Measurements from ENCODE around the gene DENR.
"Not testable (repeated sequence)": the region's sequence is repeated elsewhere in the genome, so short reads cannot be mapped to it uniquely, and the experiment has no call there.

Gene DENR

GRCh38 chr12:122740351-122740750, 12.3 kb upstream of the DENR start:
- no peak for DNase-seq (ENCODE audit: low read depth in 2 of 2)

DNA sequence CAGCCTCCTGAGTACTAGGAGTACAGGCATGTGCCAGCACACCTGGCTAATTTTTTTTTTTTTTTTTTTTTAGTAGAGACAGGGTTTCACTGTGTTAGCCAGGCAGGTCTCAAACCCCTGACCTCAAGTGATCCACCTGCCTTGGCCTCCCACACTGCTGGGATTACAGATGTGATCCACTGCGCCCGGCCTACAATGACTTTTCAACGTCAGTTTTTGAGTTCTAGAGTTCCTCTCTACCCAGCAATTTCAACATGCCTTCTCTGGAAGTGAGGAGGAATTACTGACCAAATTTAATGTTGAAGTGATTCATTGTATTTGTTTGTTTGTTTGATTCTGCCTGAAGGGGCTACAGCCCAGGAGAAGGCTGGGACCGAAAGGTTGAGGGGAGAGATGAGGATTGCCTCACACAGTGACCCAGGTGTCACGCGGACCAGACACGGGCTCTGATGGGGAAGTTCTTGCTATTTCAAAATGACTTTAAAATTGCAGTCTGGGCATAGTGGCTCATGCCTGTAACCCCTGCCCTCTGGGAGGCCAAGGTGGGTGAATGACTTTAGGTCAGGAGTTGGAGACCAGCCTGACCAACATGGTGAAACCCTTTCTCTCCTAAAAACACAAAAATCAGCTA, 8.6 kb upstream of the DENR start:
- DNase-seq (ENCODE audit: low read depth in 2 of 2), result no peak

- no peak for DNase-seq (ENCODE audit: low read depth in 2 of 2)
These were observed 5.1 kb upstream of the DENR start for GRCh38 chr12:122747224-122748135.

GRCh38 chr12:122749569-122750332, 2.9 kb upstream of the DENR start:
- DNase-seq (ENCODE audit: low read depth in 2 of 2), result no peak

- DNase-seq (ENCODE audit: low read depth in 2 of 2), result not testable (repeated sequence)
These were observed 1.7 kb upstream of the DENR start for GRCh38 chr12:122750781-122751515.

DNA sequence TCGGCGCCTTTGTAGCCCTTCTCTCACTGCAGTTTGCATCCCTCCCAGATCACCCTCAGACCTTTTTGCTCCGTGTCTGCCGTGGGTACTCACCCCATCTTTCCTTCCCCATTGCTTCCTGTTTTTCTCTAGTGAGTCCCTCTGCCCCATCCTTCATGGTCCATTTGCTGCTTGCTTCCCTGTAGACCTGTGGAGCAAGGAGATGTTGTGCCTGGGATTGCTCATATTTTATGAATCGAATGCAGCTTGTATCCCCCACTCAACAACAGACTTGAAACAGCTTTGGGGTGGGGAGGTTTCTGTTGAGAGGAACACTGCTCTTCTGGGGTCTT, 661 bp downstream of the DENR start:
- DNase-seq (ENCODE audit: low read depth in 2 of 2), result no peak

- DNase-seq (ENCODE audit: low read depth in 2 of 2), result no peak
These were observed 2.2 kb downstream of the DENR start for GRCh38 chr12:122754790-122755189.

DNA sequence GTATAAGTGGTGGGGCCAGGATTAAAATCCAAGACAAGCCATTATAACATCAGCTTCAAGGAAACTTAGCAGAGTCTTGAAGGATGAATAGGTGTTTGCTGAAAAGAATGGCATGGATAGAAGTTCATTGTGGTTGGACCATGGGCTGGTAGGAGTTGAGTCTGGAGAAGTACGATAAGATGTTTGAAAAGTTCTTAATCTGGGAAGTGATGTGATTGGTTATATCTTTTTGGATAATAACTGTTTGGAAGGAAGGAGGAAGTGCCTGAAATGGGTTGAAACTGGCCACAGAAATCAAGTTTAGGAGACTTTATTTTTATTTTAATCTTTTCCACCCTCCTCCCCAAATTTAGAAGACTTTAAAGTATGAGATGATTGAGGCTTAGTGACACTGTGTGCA, 4.9 kb downstream of the DENR start:
- no peak for DNase-seq (ENCODE audit: low read depth in 2 of 2)

DNA sequence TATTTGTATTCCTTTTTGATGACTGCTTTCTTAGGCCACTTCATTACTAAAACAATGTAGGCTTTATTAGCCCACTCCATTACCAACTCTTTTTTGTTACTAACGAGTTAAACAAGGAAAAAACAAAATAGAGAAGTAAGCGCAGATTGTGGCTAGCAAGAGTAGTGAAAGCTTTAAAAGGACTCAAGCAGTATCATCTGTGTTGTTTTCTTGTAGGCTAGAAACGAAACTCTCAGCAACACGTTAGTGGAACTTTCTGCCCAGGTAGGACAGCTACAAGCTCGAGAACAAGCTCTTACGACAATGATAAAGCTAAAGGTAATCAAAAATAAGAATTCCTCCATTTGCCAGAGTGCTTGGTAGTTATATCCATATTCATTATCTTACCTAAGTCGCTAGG, 32.9 kb downstream of the DENR start:
- DNase-seq (ENCODE audit: low read depth in 2 of 2), result no peak

- no peak for DNase-seq (ENCODE audit: low read depth in 2 of 2)
These were observed 35.8 kb downstream of the DENR start for GRCh38 chr12:122788387-122788786.

DNA sequence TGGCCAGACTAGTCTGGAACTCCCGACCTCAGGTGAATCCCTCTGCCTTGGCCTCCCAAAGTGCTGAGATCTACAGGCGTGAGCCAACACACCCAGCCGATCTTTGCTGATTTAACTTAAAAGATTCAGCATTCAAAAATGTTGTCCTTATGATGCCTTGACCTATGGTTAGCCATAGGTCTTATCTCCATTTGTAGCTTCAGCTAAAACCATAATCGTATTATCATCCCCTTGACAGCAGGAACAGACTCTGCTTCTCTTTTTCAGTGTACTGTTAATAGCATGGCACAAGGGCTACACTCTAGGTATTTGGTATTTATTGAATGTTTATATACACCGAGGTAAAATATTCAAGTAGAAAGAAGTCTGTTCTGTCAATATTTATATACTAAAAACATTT, 37.0 kb downstream of the DENR start:
- no peak for DNase-seq (ENCODE audit: low read depth in 2 of 2)

- DNase-seq (ENCODE audit: low read depth in 2 of 2), result no peak
These were observed 37.9 kb downstream of the DENR start for GRCh38 chr12:122790393-122791075.

GRCh38 chr12:122793685-122794106, 41.1 kb downstream of the DENR start:
- no peak for DNase-seq (ENCODE audit: low read depth in 2 of 2)

- no peak for DNase-seq (ENCODE audit: low read depth in 2 of 2)
These were observed 43.2 kb downstream of the DENR start for GRCh38 chr12:122795807-122796206.

GRCh38 chr12:122799641-122800243, 47.1 kb downstream of the DENR start:
- no peak for DNase-seq (ENCODE audit: low read depth in 2 of 2)

DNA sequence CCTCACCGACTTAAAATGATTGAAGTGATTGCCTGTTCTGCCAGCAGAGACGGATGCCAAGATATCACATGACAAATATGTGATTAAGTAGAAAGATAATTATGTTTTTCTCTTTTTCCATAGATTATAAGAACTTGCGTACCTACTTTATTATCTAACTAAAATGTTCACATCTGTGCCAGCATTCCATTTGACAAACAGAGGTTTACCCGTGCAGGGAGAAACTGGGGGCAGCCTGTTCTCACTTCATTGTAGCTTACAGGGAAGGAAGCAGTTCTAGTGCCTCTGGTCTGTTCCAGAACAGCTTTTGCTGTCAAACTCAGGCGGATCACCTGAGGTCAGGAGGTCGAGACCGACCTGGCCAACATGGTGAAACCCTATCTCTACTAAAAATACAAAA, 51.3 kb downstream of the DENR start:
- no peak for DNase-seq (ENCODE audit: low read depth in 2 of 2)

- DNase-seq (ENCODE audit: low read depth in 2 of 2), result not testable (repeated sequence)
These were observed 52.3 kb downstream of the DENR start for GRCh38 chr12:122804957-122805356.

GRCh38 chr12:122807651-122808050, 55.0 kb downstream of the DENR start:
- DNase-seq (ENCODE audit: low read depth in 2 of 2), result no peak

GRCh38 chr12:122811777-122812176, 59.2 kb downstream of the DENR start:
- no peak for DNase-seq (ENCODE audit: low read depth in 2 of 2)

- no peak for DNase-seq (ENCODE audit: low read depth in 2 of 2)
These were observed 60.7 kb downstream of the DENR start for GRCh38 chr12:122813310-122813713.

All from activated CD4-positive, alpha-beta T cell treated with anti-CD3 and anti-CD28 coated beads for 24 hours (primary cell).